Measurements from ENCODE around the gene ANKRD23. TPM values are rescaled to one million over a fixed set of nuclear protein-coding genes. Genes with fewer than 3 reads are reported as not detected.
A peak's percentile ranks its signal among the peaks of the same experiment; 100 is the strongest.
"Not testable (repeated sequence)": the region's sequence is repeated elsewhere in the genome, so short reads cannot be mapped to it uniquely, and the experiment has no call there.

ANKRD23 gene
- total and polyA plus RNA-seq, 10 donors = 2.4 to 19.8 (median 5.9) TPM

DNA sequence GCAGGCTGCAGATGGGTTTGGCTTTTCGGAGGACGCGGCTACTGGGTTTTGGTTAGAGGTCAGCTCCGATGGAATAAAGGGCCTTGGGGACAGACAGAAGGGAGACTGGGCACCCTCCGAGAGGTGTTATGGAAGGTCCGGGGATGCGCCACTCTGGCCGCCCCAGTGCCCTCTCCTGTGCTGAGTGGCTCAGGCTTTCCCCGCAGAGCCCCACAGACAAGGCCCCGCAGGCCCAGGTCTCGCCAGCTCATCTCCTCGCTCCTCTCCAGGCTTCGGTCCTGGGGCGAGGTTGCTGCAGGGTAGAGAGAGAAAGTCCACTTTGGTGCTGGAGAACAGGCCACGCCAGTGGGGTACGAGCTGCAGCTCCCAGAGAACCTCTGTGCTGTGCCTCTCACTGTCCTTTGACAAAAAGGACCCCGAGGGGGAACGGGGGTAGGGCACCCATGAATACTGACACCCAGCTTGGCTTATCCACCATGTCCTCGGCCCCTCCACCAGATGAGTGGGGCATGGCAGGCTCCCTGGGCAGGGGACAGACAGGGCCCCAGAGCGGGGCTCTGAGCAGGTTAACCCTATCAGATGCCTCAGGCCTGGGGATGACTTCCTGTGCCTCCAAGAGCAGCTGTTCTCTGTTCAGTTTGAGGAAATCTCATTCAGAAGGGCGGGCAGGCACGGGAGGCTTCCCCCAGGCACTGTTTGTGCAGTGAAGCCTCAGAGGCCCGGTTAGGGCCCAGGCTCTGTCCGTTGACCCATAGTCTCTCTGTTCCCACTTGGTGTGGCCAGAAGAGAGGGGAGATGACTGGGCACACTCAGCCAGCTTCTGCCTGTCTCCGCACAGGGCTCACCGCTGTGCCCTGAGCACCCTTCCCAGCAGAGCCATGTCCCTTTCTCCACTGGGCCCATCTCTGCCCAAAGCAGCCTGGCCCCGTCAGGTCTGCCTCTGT lies 43.5 kb downstream of the ANKRD23 start:
- intact Hi-C loops (cut with DNase I; ENCODE audit: low total_unique reads) = no loop called here
- TF ChIP-seq, protein P1, sequence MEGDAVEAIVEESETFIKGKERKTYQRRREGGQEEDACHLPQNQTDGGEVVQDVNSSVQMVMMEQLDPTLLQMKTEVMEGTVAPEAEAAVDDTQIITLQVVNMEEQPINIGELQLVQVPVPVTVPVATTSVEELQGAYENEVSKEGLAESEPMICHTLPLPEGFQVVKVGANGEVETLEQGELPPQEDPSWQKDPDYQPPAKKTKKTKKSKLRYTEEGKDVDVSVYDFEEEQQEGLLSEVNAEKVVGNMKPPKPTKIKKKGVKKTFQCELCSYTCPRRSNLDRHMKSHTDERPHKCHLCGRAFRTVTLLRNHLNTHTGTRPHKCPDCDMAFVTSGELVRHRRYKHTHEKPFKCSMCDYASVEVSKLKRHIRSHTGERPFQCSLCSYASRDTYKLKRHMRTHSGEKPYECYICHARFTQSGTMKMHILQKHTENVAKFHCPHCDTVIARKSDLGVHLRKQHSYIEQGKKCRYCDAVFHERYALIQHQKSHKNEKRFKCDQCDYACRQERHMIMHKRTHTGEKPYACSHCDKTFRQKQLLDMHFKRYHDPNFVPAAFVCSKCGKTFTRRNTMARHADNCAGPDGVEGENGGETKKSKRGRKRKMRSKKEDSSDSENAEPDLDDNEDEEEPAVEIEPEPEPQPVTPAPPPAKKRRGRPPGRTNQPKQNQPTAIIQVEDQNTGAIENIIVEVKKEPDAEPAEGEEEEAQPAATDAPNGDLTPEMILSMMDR (IDR thresholded peaks at IDR 0.05 in 8 of 11, conservative IDR thresholded peaks at IDR 0.05 in 3 of 11) = no peak
- TF ChIP-seq POLR2A (IDR thresholded peaks at IDR 0.05) (no peak), POLR2AphosphoS5 (IDR thresholded peaks at IDR 0.05) (no peak)
- Histone ChIP-seq H3K4me3 (no peak overlapping the region), H3K4me1 (peaks cover 5 to 39% (median 19%) of the 10 kb centered on the region in 6 donors), H3K27me3 (replicated peaks in 1 of 7) (no peaks in the 10 kb centered on the region), H3K36me3 (peaks cover 0 to 51% (median 29%) of the 10 kb centered on the region in 6 donors), H3K9me3 (no peaks in the 10 kb centered on the region), H3K27ac (peak overlapping the region in 3 of 8 donors; percentile 8 to 35 (median 12))
- 76 to 89% (median 83%) methylated on average over 18 to 27 of the region's 27 CpGs for WGBS, 5 donors
- peak; percentile 71 for DNase-seq

GRCh38 chr2:96799623-96799935 lies 44.2 kb downstream of the ANKRD23 start:
- DNase-seq = peak; percentile 54
- WGBS, 5 donors = 87 to 96% (median 91%) methylated on average over 8 of the region's 8 CpGs
- Histone ChIP-seq H3K4me3 (no peak overlapping the region), H3K9me3 (no peaks in the 10 kb centered on the region), H3K4me1 (peaks cover 5 to 32% (median 16%) of the 10 kb centered on the region in 6 donors), H3K36me3 (peaks cover 0 to 51% (median 29%) of the 10 kb centered on the region in 6 donors), H3K27me3 (replicated peaks in 1 of 7) (no peaks in the 10 kb centered on the region), H3K27ac (no peak overlapping the region)
- TF ChIP-seq POLR2AphosphoS5 (IDR thresholded peaks at IDR 0.05) = no peak
- intact Hi-C loops (cut with DNase I; ENCODE audit: low total_unique reads) = no loop called here

DNA sequence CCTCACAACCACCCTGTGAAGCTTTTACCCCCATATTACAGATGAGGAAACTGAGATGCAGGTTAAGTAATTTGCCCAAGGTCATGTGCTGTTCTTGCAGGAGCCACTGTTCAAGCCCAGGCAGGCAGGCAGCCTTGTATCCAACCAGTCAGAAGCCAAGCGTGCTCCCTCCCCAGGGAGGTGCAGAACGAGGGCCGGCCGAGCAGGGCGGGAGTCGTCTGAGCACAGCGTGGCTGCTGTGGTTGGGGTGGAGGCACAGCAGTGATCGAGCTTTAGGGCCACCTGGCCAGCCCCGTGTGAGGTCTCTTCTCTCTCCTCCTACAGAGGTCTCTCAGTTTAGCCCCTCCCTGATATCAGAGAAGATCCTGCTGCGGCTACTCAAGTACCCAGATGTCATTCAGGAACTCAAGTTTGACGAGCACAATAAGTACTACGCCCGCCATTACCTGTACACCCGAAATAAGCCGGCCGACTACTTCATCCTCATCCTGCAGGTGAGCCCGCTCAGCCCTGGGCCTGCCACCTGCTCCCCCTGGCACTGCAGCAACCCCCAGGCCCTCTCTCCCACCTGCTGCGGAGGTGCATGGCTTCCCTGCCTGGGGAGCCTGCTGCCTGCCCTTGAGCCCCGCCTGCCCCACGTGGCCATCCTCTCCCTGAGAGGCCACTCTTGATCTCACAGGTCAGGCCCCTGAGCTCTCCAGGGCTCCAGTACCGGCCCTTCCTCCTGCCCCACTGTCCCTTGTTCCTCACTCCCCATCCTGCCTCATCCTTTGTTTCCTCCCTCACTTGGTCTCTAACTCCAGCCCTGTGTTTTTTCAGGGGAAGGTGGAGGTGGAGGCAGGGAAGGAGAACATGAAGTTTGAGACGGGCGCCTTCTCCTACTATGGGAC lies 44.8 kb downstream of the ANKRD23 start:
- no peak for TF ChIP-seq POLR2A (IDR thresholded peaks at IDR 0.05)
- peak; percentile 70 for DNase-seq
- Histone ChIP-seq H3K4me1 (peaks cover 5 to 29% (median 16%) of the 10 kb centered on the region in 6 donors), H3K36me3 (peaks cover 0 to 51% (median 29%) of the 10 kb centered on the region in 6 donors), H3K27ac (no peak overlapping the region), H3K4me3 (no peak overlapping the region), H3K27me3 (replicated peaks in 1 of 7) (no peaks in the 10 kb centered on the region), H3K9me3 (no peaks in the 10 kb centered on the region)
- WGBS, 5 donors = 89 to 93% (median 92%) methylated on average over 23 of the region's 23 CpGs
- intact Hi-C loops (cut with DNase I; ENCODE audit: low total_unique reads) = no loop called here

GRCh38 chr2:96797066-96797625 lies 46.7 kb downstream of the ANKRD23 start:
- peak; percentile 58 for DNase-seq
- Histone ChIP-seq H3K27me3 (replicated peaks in 1 of 7) (no peaks in the 10 kb centered on the region), H3K36me3 (peaks cover 0 to 42% (median 29%) of the 10 kb centered on the region in 6 donors), H3K27ac (no peak overlapping the region), H3K9me3 (no peaks in the 10 kb centered on the region), H3K4me1 (peaks cover 0 to 20% (median 14%) of the 10 kb centered on the region in 6 donors), H3K4me3 (no peak overlapping the region)
- no peak for TF ChIP-seq POLR2AphosphoS5 (IDR thresholded peaks at IDR 0.05)
- intact Hi-C loops (cut with DNase I; ENCODE audit: low total_unique reads) = no loop called here
- WGBS, 5 donors = 96 to 97% (median 96%) methylated on average over 10 to 23 of the region's 23 CpGs

DNA sequence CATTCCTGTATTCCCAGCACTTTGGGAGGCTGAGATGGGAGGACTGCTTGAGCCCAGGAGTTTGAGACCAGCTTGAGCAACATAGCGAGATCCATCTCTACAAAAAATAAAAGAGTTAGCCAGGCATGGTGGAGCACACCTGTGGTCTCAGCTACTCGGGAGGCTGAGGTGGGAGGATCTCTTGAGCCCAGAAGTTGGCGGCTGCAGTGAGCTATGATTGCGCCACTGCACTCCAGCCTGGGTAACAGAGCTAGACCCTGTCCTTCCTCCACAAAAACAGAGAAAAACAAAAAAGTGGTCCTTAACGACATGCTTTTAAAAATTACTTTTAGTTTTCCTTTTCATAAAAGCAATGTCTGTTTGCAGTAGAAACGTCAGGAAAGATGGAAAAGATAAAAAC lies 47.3 kb downstream of the ANKRD23 start:
- DNase-seq = peak; percentile 28
- H3K36me3 ChIP-seq = peaks cover 0 to 36% (median 29%) of the 10 kb centered on the region in 6 donors
- H3K27me3 ChIP-seq (replicated peaks in 1 of 7); intact Hi-C loops (cut with DNase I; ENCODE audit: low total_unique reads); H3K27ac ChIP-seq; H3K4me3 ChIP-seq; H3K9me3 ChIP-seq: not testable (repeated sequence)
- WGBS, 5 donors = 84 to 89% (median 88%) methylated on average over 6 of the region's 6 CpGs
- H3K4me1 ChIP-seq = peaks cover 0 to 13% (median 10%) of the 10 kb centered on the region in 6 donors
